A673 (cell line): ENCODE data around the gene ASMTL. TPM values are rescaled to one million over a fixed set of nuclear protein-coding genes. Genes with fewer than 3 reads are reported as not detected.

Experiments used
- BruUV-seq: library from RNA; stranded (reverse); fragments of 400-500 nt; replicated peaks from 2 replicates; lab custom pipeline; 2021; lab: Mats Ljungman, UMichigan
- CTCF ChIA-PET: fragments of 300-600 bp; sonication (Branson Sonifier 250); formaldehyde crosslinking; loops from one replicate; lab custom pipeline; 2022; ENCODE audit warnings: antibody characterized with exemption; lab: Charles Lee
- POLR2A ChIA-PET: fragments of 300-600 bp; sonication (Branson Sonifier 250); formaldehyde crosslinking; loops from one replicate; lab custom pipeline; 2022; ENCODE audit warnings: antibody characterized with exemption; ENCODE audit not compliant: low non-redundant PET; lab: Charles Lee
- DNase-seq: peaks from one replicate; pipeline ENCODE4 v3.0.0-alpha.2; 2015; ENCODE audit warnings: low spot score
- H3K27ac ChIP-seq: fragments of 200-600 bp; sonication (generic); 2 replicates; pipeline ENCODE4 v1.5.1; 2016; ENCODE audit warnings: mixed run types, low read depth, mild to moderate bottlenecking, mixed read lengths, antibody characterized with exemption, low read length; ENCODE audit not compliant: poor library complexity, severe bottlenecking
- H3K27me3 ChIP-seq: fragments of 200-600 bp; sonication (generic); replicated peaks from 2 replicates; pipeline ENCODE4 v1.6.1; 2017; ENCODE audit warnings: mixed run types, low read depth, mild to moderate bottlenecking, mixed read lengths, antibody characterized with exemption, low read length; ENCODE audit not compliant: insufficient read depth, poor library complexity
- H3K36me3 ChIP-seq: fragments of 200-600 bp; sonication (generic); 2 replicates; pipeline ENCODE4 v1.6.1; 2016; ENCODE audit warnings: mixed run types, mild to moderate bottlenecking, mixed read lengths, antibody characterized with exemption, low read length; ENCODE audit not compliant: insufficient read depth, poor library complexity, severe bottlenecking
- H3K4me1 ChIP-seq: fragments of 200-600 bp; sonication (generic); 2 replicates; pipeline ENCODE4 v1.6.1; 2017; ENCODE audit warnings: mixed run types, mild to moderate bottlenecking, mixed read lengths, antibody characterized with exemption, low read length; ENCODE audit not compliant: insufficient read depth, poor library complexity, severe bottlenecking
- H3K4me3 ChIP-seq: fragments of 200-600 bp; sonication (generic); 2 replicates; pipeline ENCODE4 v1.5.1; 2016; ENCODE audit warnings: low read depth, mixed run types, mild to moderate bottlenecking, mixed read lengths, low read length; ENCODE audit not compliant: poor library complexity, severe bottlenecking
- H3K9me3 ChIP-seq: fragments of 200-600 bp; sonication (generic); 2 replicates; pipeline ENCODE4 v1.6.1; 2016; ENCODE audit warnings: mixed run types, low read depth, mild to moderate bottlenecking, mixed read lengths, antibody characterized with exemption, low read length; ENCODE audit not compliant: poor library complexity, severe bottlenecking
- EZH2 ChIP-seq: fragments of 200-600 bp; sonication (generic); IDR thresholded peaks from 2 replicates; pipeline ENCODE4 v1.6.1; 2017; ENCODE audit warnings: borderline replicate concordance, low read depth, mild to moderate bottlenecking, mixed read lengths, antibody characterized with exemption, low read length; ENCODE audit not compliant: poor library complexity, severe bottlenecking
- intact Hi-C: fragments of 100-400 bp; cut with micrococcal nuclease; formaldehyde crosslinking; loops from one replicate; pipeline ENCODE4 v1.10.0; 2022; ENCODE audit not compliant: unreplicated experiment
- total RNA-seq: library from RNA; stranded (reverse); gene quantifications from 2 replicates; pipeline ENCODE4 v1.2.3, GENCODE V29; 2021
- TF ChIP-seq, protein P1 (sequence below): fragments of 300-800, 200-600 bp; sonication (generic); conservative IDR thresholded peaks from 2 replicates; pipeline ENCODE4 v1.5.1; 2017; ENCODE audit warnings: low read depth, mild to moderate bottlenecking, antibody characterized with exemption, low read length, moderate library complexity, mixed read lengths

The ASMTL gene
- total RNA-seq, 1 experiment from 2014 or later = 24.9 TPM

DNA sequence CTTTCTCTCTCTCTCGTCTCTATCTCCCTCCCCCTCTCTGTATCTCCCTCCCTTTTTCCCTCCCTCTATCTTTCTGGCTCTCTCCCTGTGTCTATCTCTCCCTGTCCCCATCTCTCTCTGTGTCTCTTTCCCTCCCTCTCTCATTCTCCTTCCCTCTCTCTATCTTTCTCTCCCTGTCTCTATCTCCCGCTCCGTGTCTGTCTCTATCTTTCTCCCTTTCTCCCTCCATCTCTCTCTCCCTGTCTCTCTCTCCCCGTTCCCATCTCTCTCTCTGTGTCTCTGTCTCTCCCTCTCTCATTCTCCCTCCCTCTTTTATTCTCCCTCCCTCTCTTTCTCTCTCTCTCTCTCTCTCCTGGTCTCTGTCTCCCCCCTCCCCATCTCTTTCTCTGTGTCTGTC is 93.2 kb downstream of the ASMTL start:
- intact Hi-C loops = no loop called here
- H3K9me3 ChIP-seq = no peaks in the 10 kb centered on the region
- H3K27me3 ChIP-seq = no peaks in the 10 kb centered on the region
- no peak for DNase-seq
- H3K27ac ChIP-seq = no peak overlapping the region
- no TSS peak for BruUV-seq
- no peak overlapping the region for H3K4me3 ChIP-seq
- no peaks in the 10 kb centered on the region for H3K36me3 ChIP-seq
- CTCF ChIA-PET = no interaction called here
- TF ChIP-seq EZH2 = no peak
- TF ChIP-seq, protein P1, sequence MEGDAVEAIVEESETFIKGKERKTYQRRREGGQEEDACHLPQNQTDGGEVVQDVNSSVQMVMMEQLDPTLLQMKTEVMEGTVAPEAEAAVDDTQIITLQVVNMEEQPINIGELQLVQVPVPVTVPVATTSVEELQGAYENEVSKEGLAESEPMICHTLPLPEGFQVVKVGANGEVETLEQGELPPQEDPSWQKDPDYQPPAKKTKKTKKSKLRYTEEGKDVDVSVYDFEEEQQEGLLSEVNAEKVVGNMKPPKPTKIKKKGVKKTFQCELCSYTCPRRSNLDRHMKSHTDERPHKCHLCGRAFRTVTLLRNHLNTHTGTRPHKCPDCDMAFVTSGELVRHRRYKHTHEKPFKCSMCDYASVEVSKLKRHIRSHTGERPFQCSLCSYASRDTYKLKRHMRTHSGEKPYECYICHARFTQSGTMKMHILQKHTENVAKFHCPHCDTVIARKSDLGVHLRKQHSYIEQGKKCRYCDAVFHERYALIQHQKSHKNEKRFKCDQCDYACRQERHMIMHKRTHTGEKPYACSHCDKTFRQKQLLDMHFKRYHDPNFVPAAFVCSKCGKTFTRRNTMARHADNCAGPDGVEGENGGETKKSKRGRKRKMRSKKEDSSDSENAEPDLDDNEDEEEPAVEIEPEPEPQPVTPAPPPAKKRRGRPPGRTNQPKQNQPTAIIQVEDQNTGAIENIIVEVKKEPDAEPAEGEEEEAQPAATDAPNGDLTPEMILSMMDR = no peak
- POLR2A ChIA-PET = no interaction called here
- no peaks in the 10 kb centered on the region for H3K4me1 ChIP-seq

DNA sequence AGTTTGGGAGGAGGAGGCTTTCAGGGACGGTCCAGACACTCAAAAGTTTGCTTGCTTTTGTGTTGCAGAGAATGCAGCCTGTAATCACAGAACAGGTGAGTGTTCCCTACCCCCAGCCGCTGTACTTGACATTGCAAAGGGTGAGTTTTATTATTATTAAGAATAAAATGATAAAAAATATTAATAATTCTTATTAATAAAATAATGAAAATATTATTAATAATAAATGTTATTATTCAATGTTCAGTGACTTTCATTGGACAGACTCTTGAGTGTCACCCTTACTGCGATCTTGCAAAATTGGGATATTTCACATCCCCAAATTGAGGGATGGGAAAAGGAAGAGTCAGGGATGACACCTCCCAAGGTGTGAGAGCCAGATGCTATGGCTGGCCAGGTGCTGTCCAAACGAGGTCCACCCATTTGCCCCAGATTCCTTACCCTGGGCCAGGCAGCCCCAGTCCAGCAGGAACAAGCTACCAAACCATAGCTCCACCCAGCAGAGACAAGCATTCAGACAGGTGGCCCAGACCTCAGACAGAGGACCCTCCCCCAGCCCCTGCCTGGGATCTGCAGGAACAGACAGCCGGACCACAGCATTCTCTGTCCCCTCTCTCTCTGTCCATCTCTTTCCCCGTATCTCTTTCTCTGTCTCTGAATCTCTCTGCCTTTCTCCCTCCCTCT is 93.8 kb downstream of the ASMTL start:
- Histone ChIP-seq H3K36me3 (no peaks in the 10 kb centered on the region), H3K27ac (no peak overlapping the region), H3K27me3 (no peaks in the 10 kb centered on the region), H3K4me3 (no peak overlapping the region), H3K9me3 (no peaks in the 10 kb centered on the region), H3K4me1 (no peaks in the 10 kb centered on the region)
- BruUV-seq = no TSS peak
- ChIA-PET POLR2A (no interaction called here), CTCF (no interaction called here)
- TF ChIP-seq EZH2 = no peak
- TF ChIP-seq, protein P1 = no peak
- no peak for DNase-seq
- intact Hi-C loops = no loop called here

DNA sequence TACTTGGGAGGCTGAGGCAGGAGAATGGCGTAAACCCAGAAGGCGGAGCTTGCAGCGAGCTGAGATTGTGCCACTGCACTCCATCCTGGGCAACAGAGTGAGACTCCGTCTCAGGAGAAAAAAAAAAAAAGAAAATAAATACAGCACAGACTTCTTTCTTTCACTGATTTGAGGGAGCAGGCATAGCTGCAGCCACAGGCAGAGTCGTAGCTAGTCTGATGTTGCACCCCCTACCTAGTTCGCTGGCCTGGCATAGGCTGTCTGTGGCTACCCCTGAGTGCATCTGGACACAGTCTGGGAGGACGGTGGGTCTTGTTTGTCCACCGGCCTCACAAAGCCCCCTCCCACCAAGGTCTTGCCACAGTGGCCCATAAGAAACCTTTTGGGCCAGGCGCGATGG is 94.7 kb downstream of the ASMTL start:
- H3K36me3 ChIP-seq = no peaks in the 10 kb centered on the region
- POLR2A ChIA-PET = no interaction called here
- no peaks in the 10 kb centered on the region for H3K27me3 ChIP-seq
- no peak for DNase-seq
- H3K9me3 ChIP-seq = no peaks in the 10 kb centered on the region
- H3K4me3 ChIP-seq = no peak overlapping the region
- BruUV-seq = no TSS peak
- H3K27ac ChIP-seq = no peak overlapping the region
- TF ChIP-seq, protein P1 = no peak
- TF ChIP-seq EZH2 = no peak
- intact Hi-C loops = no loop called here
- no peaks in the 10 kb centered on the region for H3K4me1 ChIP-seq
- CTCF ChIA-PET = no interaction called here
